ENCODE results near the gene PDZD7.

Gene PDZD7

GRCh38 chr10:101064415-101065030 is 33.6 kb upstream of the PDZD7 start:
- ATAC-seq = no peak

More at GRCh38 chr10:101064415-101065030, 33.6 kb upstream of the PDZD7 start:
- TF ChIP-seq POU6F1 (CRISPR knock-in tag; IDR thresholded peaks at IDR 0.05; ENCODE audit: borderline replicate concordance, low read depth) (no peak), ZFP3 (CRISPR knock-in tag; IDR thresholded peaks at IDR 0.05) (no peak), CREB5 (CRISPR knock-in tag; IDR thresholded peaks at IDR 0.05; ENCODE audit: low read depth) (no peak), RARB (CRISPR knock-in tag; IDR thresholded peaks at IDR 0.05) (no peak), TOX (CRISPR knock-in tag; IDR thresholded peaks at IDR 0.05; ENCODE audit: borderline replicate concordance) (no peak), CSRNP3 (CRISPR knock-in tag; IDR thresholded peaks at IDR 0.05) (no peak), TSHZ2 (CRISPR knock-in tag; IDR thresholded peaks at IDR 0.05) (no peak), ISL1 (CRISPR knock-in tag; IDR thresholded peaks at IDR 0.05) (no peak), TCF4 (CRISPR knock-in tag; IDR thresholded peaks at IDR 0.05; ENCODE audit: borderline replicate concordance) (no peak), ESRRG (CRISPR knock-in tag; IDR thresholded peaks at IDR 0.05) (no peak), ARNTL (CRISPR knock-in tag; IDR thresholded peaks at IDR 0.05; ENCODE audit: borderline replicate concordance, low read depth) (no peak), SNAI2 (CRISPR knock-in tag; IDR thresholded peaks at IDR 0.05) (no peak), CSDC2 (CRISPR knock-in tag; IDR thresholded peaks at IDR 0.05) (no peak), ZNF70 (CRISPR knock-in tag; IDR thresholded peaks at IDR 0.05) (no peak), PPARA (CRISPR knock-in tag; IDR thresholded peaks at IDR 0.05; ENCODE audit: borderline replicate concordance) (no peak), BACH2 (CRISPR knock-in tag; IDR thresholded peaks at IDR 0.05; ENCODE audit: borderline replicate concordance) (no peak), ZNF8 (CRISPR knock-in tag; IDR thresholded peaks at IDR 0.05) (no peak), ZFP30 (CRISPR knock-in tag; IDR thresholded peaks at IDR 0.05) (no peak), PATZ1 (CRISPR knock-in tag; IDR thresholded peaks at IDR 0.05; ENCODE audit: borderline replicate concordance) (no peak), OSR1 (CRISPR knock-in tag; IDR thresholded peaks at IDR 0.05) (no peak)

All from SK-N-SH treated with all-trans-retinoic acid at 6 μM for 48 hours (cell line).